HK-2 (cell line): Measurements from ENCODE around the gene FRMPD2.

Source experiments
- DNase-seq: peaks from one replicate; pipeline ENCODE4 v3.0.0-alpha.2; 2018; ENCODE audit not compliant: unreplicated experiment

Gene FRMPD2, protein sequence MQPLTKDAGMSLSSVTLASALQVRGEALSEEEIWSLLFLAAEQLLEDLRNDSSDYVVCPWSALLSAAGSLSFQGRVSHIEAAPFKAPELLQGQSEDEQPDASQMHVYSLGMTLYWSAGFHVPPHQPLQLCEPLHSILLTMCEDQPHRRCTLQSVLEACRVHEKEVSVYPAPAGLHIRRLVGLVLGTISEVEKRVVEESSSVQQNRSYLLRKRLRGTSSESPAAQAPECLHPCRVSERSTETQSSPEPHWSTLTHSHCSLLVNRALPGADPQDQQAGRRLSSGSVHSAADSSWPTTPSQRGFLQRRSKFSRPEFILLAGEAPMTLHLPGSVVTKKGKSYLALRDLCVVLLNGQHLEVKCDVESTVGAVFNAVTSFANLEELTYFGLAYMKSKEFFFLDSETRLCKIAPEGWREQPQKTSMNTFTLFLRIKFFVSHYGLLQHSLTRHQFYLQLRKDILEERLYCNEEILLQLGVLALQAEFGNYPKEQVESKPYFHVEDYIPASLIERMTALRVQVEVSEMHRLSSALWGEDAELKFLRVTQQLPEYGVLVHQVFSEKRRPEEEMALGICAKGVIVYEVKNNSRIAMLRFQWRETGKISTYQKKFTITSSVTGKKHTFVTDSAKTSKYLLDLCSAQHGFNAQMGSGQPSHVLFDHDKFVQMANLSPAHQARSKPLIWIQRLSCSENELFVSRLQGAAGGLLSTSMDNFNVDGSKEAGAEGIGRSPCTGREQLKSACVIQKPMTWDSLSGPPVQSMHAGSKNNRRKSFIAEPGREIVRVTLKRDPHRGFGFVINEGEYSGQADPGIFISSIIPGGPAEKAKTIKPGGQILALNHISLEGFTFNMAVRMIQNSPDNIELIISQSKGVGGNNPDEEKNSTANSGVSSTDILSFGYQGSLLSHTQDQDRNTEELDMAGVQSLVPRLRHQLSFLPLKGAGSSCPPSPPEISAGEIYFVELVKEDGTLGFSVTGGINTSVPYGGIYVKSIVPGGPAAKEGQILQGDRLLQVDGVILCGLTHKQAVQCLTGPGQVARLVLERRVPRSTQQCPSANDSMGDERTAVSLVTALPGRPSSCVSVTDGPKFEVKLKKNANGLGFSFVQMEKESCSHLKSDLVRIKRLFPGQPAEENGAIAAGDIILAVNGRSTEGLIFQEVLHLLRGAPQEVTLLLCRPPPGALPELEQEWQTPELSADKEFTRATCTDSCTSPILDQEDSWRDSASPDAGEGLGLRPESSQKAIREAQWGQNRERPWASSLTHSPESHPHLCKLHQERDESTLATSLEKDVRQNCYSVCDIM (N-terminal part only)

DNA sequence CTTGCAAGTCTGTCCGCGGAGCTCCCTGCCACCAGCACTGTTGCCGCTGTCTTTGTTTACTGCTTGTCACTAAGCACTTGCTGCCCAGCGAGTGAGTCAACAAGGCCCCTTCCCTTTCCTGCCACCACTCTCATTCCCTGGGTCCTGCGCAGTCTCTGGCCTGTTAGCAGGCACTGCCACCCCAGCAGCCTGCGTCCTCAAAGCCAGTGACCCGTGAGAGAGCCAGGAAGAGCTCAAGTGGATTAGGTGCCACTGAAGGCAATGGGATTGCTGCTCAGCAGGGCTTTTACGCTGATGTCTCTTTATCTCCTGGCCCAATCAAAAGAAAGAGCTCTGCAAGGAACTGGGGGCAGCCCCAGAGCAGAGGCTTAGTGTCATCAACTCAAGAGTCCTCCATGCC, at the start of gene FRMPD2:
Gene FRMPD2, minus strand, starts transcription at position 61 of the 400 bp plus-strand sequence. CDS start 129 bp downstream, outside the sequence.
- DNase-seq: no peak

DNA sequence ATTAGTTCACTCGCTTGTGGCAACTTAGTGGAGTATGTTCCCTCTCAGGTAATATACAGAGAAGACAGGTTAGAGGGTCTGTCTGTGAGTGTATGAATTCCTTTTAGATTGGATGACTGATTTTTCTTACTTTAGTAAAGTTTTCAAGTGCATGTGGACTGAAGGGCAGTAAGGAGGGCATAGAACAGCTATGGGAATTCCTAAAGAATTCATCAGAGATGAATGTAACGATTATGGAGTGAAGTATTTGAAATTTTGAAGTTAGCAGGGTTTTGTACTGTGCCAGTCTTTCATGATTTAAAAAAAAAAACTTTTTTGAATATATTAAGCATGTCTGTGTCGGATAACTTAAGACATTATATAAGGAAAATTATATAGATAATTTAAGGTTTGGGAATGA, 47.5 kb upstream of the FRMPD2 start:
- no peak for DNase-seq

DNA sequence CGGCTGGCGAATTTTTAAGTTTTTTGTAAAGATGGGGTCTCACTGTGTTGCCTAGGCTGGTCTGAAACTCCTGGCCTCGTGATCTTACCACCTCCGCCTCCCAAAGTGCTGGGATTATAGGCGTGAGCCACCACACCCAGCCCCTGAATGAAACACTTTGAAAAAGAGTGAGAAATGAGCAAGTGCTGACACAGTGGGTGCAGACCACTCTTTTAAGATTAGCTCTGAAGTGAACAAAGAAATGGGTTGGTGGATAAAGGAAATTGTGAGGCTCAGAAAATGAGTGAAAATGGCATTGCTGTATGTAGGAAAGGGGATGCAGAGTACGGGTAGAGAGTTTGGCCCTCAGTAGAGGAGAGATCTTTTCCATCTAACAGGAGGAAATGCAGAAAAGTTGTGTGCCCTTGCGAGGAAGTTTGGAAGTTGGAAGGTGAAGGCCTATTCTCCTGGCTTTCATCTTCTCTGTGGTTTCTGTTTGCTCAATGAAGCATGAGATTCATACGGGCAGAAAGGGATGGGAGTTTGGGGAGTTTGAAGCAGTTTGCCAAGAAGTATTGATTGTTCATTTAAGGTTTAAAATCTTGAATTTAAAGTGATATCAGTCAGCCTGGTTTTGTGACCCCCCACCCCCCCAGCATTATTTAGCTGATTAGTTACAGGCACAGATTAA, 43.0 kb upstream of the FRMPD2 start:
- no peak for DNase-seq

DNA sequence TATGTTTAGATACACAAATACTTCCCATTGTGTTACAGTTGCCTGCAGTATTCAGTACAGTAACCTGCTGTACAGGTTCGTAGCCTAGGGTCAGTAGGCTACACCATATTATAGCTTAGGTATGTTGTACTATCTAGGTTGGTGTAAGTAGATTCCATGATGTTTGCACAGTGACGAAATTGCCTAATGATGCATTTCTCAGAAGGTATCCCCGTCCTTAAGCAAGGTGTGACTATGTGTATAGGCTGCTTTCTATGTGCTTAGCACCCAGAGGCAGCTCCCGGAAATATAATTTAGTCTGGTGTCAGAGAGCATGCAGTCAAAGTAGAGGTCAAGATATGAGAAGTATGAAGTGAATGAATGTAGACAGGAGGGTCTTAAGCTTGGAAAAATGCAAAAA, 41.7 kb upstream of the FRMPD2 start:
- DNase-seq: no peak

DNA sequence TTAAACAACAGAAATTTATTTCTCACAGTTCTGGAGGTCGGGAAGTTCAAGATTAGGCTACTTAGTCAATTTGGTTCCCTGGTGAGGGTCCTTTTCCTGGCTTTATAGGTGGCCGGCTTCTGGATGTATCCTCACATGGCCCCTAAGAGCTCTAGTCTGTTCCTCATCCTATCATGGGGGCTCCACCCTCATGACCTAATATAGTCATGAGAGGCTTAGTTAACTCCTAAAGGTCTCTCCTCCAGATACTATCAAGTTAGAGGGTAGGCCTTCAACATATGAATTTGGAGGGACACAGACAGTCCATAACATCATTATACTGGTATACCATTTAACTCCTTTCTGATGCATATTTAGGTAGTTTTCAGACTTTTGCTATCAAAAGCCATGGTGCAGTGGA, 39.6 kb upstream of the FRMPD2 start:
- DNase-seq: no peak

DNA sequence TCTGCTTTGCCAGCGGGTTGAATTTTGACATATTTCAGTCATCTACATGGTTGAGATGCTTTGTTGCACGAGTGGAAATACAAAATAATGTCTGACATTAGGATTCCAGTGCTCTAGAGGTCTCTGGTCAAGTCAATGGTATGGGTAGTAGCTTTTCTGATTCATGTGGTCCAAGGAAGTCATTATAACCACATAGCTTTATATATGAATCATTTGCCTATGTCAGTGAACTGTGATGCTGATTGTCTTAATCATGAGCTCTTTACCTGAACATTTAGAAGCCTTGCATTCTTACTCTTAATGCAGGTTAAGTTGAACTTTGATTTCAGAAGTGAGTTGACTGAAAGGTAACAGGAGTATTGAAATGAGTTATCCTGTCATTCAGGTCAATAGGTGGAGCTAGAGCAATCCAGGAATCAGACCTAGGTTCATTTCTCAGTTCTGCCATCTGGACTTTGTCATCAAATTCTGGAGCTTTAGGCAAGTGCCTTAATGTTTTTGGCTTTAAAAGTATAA, 35.3 kb upstream of the FRMPD2 start:
- peak; percentile 25 for DNase-seq

DNA sequence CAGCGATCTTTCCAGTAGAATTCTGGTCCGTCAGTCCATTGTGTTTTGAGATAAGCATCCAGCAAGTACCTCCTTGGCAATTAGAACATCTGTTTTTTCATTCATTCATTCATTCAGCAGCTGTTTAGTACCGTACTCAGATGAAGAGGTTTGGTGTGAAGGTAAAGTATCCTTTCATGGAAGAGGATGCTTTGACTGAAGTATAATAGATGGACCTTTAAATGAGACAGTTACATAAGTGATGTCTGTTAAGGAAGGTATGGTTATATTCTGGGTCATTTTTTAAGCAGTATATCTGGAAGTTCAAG, 33.2 kb upstream of the FRMPD2 start:
- DNase-seq: no peak

DNA sequence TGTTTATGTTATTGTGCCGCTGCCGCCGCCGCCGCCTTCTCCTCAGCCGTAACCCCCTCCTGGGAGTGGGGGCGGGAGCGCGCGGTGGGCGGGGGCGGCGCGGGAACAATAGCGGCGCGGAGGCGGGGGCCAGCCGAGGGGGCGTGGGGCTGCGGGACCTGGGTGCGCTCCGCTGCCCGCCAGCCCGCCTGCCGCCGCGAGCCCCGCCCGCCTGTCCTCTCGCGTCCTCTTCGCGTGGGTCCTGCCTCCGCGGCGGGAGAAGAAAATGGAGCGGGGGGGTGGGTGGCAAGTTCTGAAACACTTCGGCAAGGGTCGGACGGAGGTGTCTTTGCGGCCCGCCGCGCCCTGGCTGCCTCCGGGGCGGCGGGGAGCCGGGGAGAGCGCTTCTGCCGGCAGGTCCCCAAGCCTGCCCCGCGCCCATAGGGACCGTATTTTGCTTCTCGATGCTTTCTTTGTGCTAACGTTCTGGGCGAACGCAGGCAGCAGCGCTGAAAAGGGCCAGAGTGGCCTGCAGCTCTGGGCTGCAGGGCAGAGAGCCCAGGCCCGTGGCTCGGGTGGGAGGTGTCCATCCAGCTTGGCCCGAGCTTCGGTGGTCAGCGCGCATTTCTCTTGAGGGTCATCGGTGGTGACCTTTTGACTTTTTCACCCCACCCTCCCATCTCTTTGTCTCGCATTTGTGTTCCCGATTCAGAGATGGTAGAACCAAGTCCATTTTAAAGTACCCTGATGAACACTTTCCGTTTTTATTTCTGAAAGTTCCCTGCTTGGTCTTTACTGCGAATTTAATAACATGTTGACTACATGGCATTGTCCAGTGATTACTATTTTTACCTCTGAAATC, 32.6 kb upstream of the FRMPD2 start:
- DNase-seq: peak; percentile 64

DNA sequence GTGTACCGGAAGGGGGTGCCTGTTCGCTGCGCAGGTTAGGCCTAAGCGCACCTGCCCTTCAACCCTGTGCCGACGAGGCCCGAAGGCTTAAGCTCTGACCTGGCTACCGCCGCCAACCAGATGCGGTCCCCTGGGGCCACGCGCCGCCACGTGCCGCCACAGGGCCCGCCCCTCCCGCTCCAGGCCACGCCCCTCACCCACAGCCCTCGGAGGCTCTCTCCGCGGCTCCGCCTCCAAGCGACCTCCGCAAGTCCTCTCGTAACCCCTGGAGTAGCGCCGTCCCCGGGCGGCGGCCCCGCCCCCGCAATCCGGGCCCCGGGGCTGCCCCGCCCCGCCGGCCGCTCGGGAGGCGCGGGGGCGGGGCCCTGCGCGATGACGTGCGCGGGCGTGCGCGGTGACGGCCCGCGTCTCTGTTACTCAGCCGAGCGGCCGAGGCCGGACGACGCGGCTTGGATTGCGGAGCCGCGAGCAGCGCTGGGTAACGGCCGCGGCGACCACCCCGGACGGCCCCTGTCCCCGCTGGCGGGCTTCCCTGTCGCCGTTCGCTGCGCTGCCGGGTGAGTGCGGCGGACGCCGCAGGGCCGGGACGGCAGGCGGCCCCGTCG, 31.9 kb upstream of the FRMPD2 start, which contains the start of gene MAPK8:
Gene MAPK8, plus strand, starts transcription at position 413 of the 605 bp plus-strand sequence. CDS start 94,984 bp downstream, outside the sequence.
- DNase-seq: peak; percentile 95

DNA sequence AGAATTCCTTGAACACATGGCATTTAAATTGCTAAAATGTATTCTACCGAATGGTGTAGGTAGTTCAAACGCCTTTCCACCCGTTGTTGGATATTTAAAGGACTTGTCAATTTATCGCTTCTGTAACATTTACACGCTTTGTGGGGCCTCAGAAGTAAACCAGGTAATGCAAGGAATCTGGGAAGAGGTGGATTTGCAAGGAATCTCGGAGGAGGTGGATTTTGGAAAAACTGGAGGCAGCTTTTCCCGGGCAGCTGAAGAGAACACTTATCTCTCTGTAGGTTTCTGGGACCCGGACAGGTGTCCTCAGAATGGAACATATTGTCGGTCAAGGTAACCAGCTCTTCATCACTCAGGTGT, 31.4 kb upstream of the FRMPD2 start:
- no peak for DNase-seq

DNA sequence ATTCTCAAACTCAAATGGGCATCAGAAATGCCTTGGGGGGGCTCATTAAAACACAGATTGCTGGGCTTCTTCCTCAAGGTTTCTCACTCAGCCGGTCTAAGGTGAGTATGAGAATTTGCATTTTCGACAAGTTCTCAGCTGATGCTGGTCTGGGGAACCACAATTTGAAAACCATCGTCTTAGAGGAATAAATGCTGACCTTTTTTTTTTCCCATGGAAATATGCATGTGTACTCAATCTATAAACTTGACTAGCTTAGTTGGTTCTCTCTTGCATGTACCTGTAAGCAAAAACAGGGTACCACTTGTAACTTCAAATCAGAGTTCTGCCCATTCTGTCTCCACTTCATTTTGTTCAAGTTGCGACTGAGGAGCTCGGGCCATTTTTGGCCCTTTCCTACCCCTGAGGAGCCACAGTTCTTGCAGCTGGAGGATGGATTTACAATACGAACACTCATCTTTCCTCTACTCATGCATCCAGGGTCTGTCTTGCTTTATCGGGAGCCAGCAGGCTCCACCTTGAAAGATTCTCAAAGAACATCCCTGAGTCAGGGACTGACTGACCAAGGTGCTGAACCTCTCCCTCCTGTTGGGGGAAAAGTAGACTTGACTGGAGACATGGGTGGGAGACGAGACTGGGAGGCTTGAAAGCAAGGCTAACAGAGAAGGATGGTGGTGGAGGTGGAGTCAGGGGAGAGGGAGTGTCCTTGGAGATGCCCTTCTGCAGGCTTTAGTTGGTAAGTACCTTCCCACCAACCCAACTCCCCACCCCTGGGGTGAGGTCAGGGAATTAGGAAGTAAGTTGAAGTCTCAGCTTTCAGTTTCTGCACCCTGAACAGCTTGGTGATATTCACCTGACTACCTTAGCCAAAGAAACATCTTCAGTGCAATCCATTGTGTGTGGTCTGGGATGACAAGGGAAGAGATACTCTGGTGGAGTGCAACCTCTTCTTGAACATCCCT, 28.3 kb upstream of the FRMPD2 start:
- DNase-seq: no peak

DNA sequence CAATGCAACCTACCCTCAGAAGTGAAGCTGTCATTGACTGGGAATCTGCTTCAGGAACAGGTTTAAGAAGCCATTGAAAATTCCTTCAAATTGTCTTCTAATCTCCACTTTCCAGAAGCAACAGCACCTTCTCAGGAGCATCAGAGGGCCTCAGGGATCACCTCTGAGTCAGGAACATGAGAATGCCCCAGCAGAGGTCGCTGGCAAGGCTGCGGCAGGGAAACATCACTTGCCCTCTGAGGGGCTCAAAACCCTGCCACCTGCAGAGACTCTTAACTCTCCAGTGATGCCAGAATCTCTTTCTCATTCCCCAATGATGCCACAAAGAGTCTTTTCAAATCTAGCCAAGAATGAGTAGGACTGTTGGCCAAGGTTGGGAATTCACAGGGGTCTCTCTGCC, 26.1 kb upstream of the FRMPD2 start:
- no peak for DNase-seq

DNA sequence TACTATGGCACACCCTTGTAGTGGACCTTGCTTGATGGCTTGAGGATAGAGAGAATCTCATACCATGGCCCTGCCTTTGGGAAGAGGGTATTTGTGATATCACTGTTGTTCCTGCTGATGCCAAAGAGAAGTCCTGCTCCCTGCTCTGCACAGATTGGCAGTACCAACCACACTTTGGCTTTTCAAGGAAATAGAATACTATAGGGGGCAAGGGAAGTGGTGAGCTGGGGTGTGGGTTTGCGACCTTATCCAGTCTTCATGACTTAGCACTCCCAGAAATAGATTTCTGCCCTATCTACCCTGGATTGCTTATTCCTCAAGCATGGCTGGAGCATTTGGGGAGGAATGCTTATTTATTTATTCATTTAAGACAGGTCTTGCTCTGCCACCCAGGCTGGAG, 25.2 kb upstream of the FRMPD2 start:
- DNase-seq: no peak

DNA sequence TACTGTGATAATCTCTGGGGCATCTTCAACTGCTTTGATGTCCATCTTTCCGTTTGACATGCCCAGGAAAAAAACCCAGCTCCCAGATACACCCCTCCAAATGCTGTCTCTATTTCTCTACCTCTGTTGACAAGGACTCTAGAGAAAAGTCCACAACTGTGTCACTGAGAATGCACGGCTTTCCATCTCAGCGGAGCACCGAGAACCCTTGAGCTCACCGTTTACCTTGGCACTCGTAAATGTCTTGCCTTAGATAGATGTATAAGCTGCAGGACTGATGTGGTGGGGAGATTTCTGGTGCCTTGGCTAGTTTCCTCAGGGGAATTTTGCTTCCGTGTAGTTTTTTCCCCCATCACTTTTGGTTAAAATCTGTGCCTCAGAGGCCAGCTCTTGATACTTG, 24.6 kb upstream of the FRMPD2 start:
- DNase-seq: no peak

DNA sequence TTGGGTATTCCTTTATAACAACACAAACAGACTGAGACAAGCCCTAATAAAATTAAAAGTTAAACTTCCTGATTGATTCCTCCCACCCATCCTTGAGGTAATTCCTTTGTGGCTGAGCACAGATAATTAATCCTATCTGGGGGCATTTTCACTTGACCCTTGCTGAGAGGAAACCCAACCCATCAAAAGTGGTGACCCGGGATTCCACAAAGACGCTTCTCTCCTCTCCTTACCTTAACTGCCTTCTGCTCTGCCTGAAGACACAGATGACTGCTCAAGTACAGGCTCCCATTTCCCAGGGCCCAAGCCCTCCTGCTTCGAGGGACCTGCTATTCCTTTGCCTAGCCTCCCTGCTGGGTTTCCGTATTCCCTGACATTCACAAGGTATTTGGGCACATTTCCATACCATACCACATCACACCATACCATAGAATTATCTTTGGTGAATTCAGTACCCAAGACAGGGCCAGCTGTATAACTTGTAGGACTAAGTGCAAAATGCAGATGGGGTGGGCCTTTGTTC, 22.1 kb upstream of the FRMPD2 start:
- no peak for DNase-seq

DNA sequence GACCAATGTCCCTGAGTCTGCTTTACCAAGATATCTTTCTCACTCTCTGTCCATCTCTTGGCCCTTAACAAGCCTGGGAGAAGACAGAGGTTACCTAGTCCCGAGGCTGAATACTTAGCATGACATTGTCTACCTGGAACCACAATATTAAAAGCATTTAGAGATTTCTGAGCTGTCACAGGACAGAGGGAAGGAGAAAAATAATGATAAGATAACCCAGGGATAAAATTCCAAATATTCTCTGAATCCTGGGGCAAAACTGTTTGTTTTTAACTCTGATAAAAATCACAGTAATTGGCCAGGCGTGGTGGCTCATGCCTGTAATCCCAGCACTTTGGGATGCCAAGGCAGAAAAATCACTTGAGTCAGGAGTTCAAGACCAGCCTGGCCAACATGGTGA, 19.9 kb upstream of the FRMPD2 start:
- DNase-seq: no peak

DNA sequence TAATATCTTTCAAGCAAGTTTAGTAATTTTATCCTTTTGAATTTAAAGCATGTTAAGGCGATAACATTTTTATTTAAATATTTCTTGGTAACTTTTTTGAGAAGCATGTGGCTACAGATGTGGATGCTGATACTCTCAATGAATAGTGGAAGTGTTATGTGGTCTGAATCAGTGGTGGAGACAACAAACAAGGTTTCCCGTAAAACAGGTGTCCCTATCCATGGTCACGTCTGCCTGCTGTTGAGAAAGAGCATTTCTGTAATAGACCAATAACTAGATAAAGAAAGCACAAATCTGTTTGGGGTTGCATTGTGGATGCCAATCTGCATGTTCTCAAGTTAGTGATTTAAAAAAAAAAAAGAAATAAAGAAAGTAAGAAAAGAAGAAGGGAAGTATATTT, 18.1 kb upstream of the FRMPD2 start:
- no peak for DNase-seq

DNA sequence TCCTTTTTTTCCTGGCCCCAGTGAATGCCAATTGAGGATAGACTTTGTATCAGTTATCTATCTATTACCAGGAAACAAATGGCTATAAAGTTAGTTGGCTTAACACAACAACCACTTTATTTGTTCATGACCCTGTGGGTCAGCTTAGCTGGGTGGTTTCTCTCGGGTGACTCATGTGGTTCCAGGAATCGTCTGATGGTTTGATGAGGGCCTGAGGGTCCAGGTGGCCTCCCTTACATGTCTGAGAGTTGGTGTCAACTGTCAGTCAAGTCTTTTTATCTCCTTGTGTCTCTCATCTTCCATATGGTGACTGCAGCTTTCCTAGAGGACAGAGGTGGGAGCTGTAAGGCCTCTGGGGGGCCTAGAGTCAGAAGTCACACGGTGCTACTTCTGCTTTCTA, 16.7 kb upstream of the FRMPD2 start:
- no peak for DNase-seq

DNA sequence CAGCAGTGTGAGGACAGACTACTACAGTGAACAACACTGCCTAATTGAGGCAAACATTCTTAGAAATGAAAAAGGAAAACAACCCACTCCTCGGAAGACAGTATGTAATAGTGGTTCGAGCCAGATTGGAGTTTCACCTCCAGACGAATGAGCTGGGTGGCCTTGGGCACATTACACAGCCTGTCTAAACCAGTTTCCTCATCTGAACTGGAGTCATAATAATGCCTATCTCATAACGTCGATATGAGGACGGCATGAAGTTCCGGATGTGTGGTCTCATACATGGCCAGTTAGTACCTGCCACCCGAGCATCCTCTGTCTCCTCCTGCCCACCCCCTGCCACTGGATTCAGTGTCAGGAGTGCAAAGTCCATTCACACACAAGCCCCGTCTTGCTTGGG, 15.8 kb upstream of the FRMPD2 start:
- no peak for DNase-seq
